Endothelial cell (in vitro differentiated cells): ENCODE results near the gene LAMA1. TPM values are rescaled to one million over a fixed set of nuclear protein-coding genes. Genes with fewer than 3 reads are reported as not detected.

ENCODE experiments used
- DNase-seq: peaks from one replicate; pipeline ENCODE4 v3.0.0; 2021; ENCODE audit warnings: low spot score
- H3K27ac Mint-ChIP-seq: one replicate; pipeline ENCODE4 v1.8.0; 2021; ENCODE audit warnings: mixed read lengths, inconsistent platforms; ENCODE audit not compliant: unreplicated experiment
- H3K27me3 Mint-ChIP-seq: one replicate; pipeline ENCODE4 v1.8.0; 2021; ENCODE audit warnings: mild to moderate bottlenecking, moderate library complexity, mixed read lengths, inconsistent platforms; ENCODE audit not compliant: unreplicated experiment
- H3K36me3 Mint-ChIP-seq: one replicate; pipeline ENCODE4 v1.8.0; 2021; ENCODE audit warnings: mild to moderate bottlenecking, low read depth, mixed read lengths, inconsistent platforms; ENCODE audit not compliant: unreplicated experiment
- H3K4me1 Mint-ChIP-seq: one replicate; pipeline ENCODE4 v1.8.0; 2021; ENCODE audit warnings: mild to moderate bottlenecking, mixed read lengths, inconsistent platforms; ENCODE audit not compliant: unreplicated experiment
- H3K4me3 Mint-ChIP-seq: one replicate; pipeline ENCODE4 v1.8.0; 2021; ENCODE audit warnings: mild to moderate bottlenecking, mixed read lengths, inconsistent platforms; ENCODE audit not compliant: unreplicated experiment
- H3K9me3 Mint-ChIP-seq: one replicate; pipeline ENCODE4 v1.8.0; 2021; ENCODE audit warnings: mixed read lengths, inconsistent platforms; ENCODE audit not compliant: unreplicated experiment
- CTCF ChIP-seq: fragments of 200-600 bp; sonication (generic); IDR thresholded peaks from one replicate; pipeline ENCODE4 v1.5.0; 2021; ENCODE audit warnings: antibody characterized with exemption; ENCODE audit not compliant: unreplicated experiment
- total RNA-seq: library from RNA; stranded (reverse); fragmentation: NEBNext Ultra II Directional; extraction: Animal tissue kit (Norgen Biotek cat#: 25700); gene quantifications from one replicate; pipeline ENCODE4 v1.2.1, GENCODE V29; 2021; ENCODE audit not compliant: unreplicated experiment

The LAMA1 gene
- total RNA-seq, 1 donor from 2014 or later = 8.7 TPM

- Mint-ChIP-seq H3K4me1 (peaks cover 7% of the 10 kb centered on the region), H3K36me3 (no peaks in the 10 kb centered on the region), H3K27me3 (peaks cover 2% of the 10 kb centered on the region), H3K9me3 (no peaks in the 10 kb centered on the region), H3K4me3 (no peak overlapping the region), H3K27ac (no peak overlapping the region)
- no peak for DNase-seq
- TF ChIP-seq CTCF = no peak
These were observed 47.1 kb downstream of the LAMA1 start for GRCh38 chr18:7070466-7070865.

GRCh38 chr18:7068871-7069590, 48.6 kb downstream of the LAMA1 start:
- TF ChIP-seq CTCF = no peak
- Mint-ChIP-seq H3K27ac (no peak overlapping the region), H3K27me3 (peaks cover 2% of the 10 kb centered on the region), H3K4me3 (no peak overlapping the region), H3K36me3 (no peaks in the 10 kb centered on the region), H3K9me3 (no peaks in the 10 kb centered on the region), H3K4me1 (peaks cover 10% of the 10 kb centered on the region)
- DNase-seq = no peak

- H3K27ac Mint-ChIP-seq = no peak overlapping the region
- TF ChIP-seq CTCF = no peak
These were observed 50.5 kb downstream of the LAMA1 start for GRCh38 chr18:7066965-7067555.

GRCh38 chr18:7065736-7066135, 51.9 kb downstream of the LAMA1 start:
- H3K4me1 Mint-ChIP-seq = peaks cover 13% of the 10 kb centered on the region

More at GRCh38 chr18:7066965-7067555, 50.5 kb downstream of the LAMA1 start:
- no peak for DNase-seq
- Mint-ChIP-seq H3K27me3 (peaks cover 4% of the 10 kb centered on the region), H3K36me3 (no peaks in the 10 kb centered on the region), H3K4me3 (no peak overlapping the region), H3K9me3 (no peaks in the 10 kb centered on the region), H3K4me1 (peaks cover 14% of the 10 kb centered on the region)

More at GRCh38 chr18:7065736-7066135, 51.9 kb downstream of the LAMA1 start:
- Mint-ChIP-seq H3K36me3 (no peaks in the 10 kb centered on the region), H3K9me3 (no peaks in the 10 kb centered on the region), H3K27me3 (peaks cover 4% of the 10 kb centered on the region), H3K27ac (no peak overlapping the region), H3K4me3 (no peak overlapping the region)
- no peak for TF ChIP-seq CTCF
- no peak for DNase-seq
